Tibial nerve (tissue), 4 donors: ENCODE results near the gene SPG11. TPM values are rescaled to one million over a fixed set of nuclear protein-coding genes. Genes with fewer than 3 reads are reported as not detected.
"Not testable (repeated sequence)": the region's sequence is repeated elsewhere in the genome, so short reads cannot be mapped to it uniquely, and the experiment has no call there.

Experiments used
- DNase-seq, 2 donors: peaks; one replicate each; pipeline ENCODE4 v3.0.0-alpha.2; 2019; ENCODE audit warnings: low spot score in 2 of 2
- H3K27ac ChIP-seq, 4 donors: fragments of 200-600 bp; sonication (generic) in 3 of 4; one replicate each; pipeline ENCODE4 v1.5.1; 2017 to 2019; ENCODE audit warnings: mild to moderate bottlenecking in 1 of 4
- H3K27me3 ChIP-seq, 2 donors: fragments of 200-600 bp; sonication (generic) in 1 of 2; one replicate each; pipeline versions ENCODE4 v1.5.1 to v1.6.0; 2017 to 2019
- H3K36me3 ChIP-seq, 3 donors: fragments of 200-600 bp; sonication (generic); one replicate each; pipeline ENCODE4 v1.5.1; 2018 to 2019
- H3K4me1 ChIP-seq, 4 donors: fragments of 200-600 bp; sonication (generic) in 3 of 4; one replicate each; pipeline ENCODE4 v1.5.1; 2017 to 2019
- H3K4me3 ChIP-seq, 4 donors: fragments of 200-600 bp; sonication (generic) in 3 of 4; one replicate each; pipeline ENCODE4 v1.5.1; 2017 to 2019; ENCODE audit warnings: mild to moderate bottlenecking in 1 of 4, moderate library complexity in 1 of 4
- H3K9me3 ChIP-seq, 4 donors: fragments of 200-600 bp; sonication (generic) in 3 of 4; one replicate each; pipeline ENCODE4 v1.5.1; 2017 to 2019
- EP300 ChIP-seq, 2 donors: sonication (generic); formaldehyde crosslinking; IDR thresholded peaks; one replicate each; pipeline ENCODE4 v1.6.1; 2017; ENCODE audit warnings: antibody characterized with exemption in 2 of 2, mild to moderate bottlenecking in 1 of 2
- POLR2A ChIP-seq, 2 donors: fragments of 450-650 bp; IDR thresholded peaks; one replicate each; pipeline ENCODE4 v1.6.1; 2017; ENCODE audit warnings: antibody characterized with exemption in 2 of 2, mild to moderate bottlenecking in 2 of 2, moderate library complexity in 2 of 2
- WGBS, 2 donors: methylation state at CpG; one replicate each; pipeline ENCODE4 v1.1.5; 2018; 5-methylcytosine and 5-hydroxymethylcytosine counted together
- total RNA-seq, 4 donors: library from RNA; depleted of rRNA; stranded (reverse); fragments of >200 nt; gene quantifications; one replicate each; pipeline ENCODE4 v1.1.0, GENCODE V29; 2016
- TF ChIP-seq, protein P1 (sequence below), 5 experiments: fragments of 200-600 bp in 3 of 5; fragments of 450-650 bp in 2 of 5; sonication (generic) in 3 of 5; IDR thresholded peaks; one replicate each; pipeline ENCODE4 v1.5.1; 2016 to 2019; ENCODE audit warnings: antibody characterized with exemption in 5 of 5, mild to moderate bottlenecking in 3 of 5, moderate library complexity in 2 of 5

SPG11 gene
- total RNA-seq, 4 donors from 2014 or later, result 65.5 to 157 (median 96.2) TPM

DNA sequence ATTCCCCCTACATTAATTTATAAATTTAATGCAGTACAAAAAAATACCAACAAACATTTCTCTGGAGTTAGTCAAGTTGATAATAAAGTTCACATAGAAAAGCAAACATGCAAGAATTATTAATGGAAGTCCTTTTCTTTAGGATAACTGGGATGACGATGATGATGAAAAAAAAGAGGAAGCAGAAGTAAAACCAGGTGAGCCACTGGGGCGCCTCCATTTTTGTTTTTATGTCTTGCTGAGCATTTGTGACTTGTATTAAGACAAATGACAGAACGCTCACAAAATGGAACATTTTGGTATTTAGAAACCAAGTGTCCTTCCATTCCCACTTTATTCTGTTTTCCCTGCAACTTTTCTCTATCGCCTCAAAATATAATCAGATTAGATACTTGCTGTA lies 112.7 kb downstream of the SPG11 start:
- H3K9me3 ChIP-seq, result no peaks in the 10 kb centered on the region
- no peak overlapping the region for H3K27ac ChIP-seq
- no peaks in the 10 kb centered on the region for H3K27me3 ChIP-seq
- peaks cover 0 to 13% (median 4%) of the 10 kb centered on the region in 4 donors for H3K4me1 ChIP-seq
- no peak for DNase-seq
- 92 to 93% methylated on average over 4 of the region's 4 CpGs for WGBS, 2 donors
- no peak overlapping the region for H3K4me3 ChIP-seq
- H3K36me3 ChIP-seq, result peaks cover 0 to 62% (median 8%) of the 10 kb centered on the region in 3 donors
- TF ChIP-seq POLR2A (IDR thresholded peaks at IDR 0.05) (no peak), EP300 (IDR thresholded peaks at IDR 0.05) (no peak)
- TF ChIP-seq, protein P1, sequence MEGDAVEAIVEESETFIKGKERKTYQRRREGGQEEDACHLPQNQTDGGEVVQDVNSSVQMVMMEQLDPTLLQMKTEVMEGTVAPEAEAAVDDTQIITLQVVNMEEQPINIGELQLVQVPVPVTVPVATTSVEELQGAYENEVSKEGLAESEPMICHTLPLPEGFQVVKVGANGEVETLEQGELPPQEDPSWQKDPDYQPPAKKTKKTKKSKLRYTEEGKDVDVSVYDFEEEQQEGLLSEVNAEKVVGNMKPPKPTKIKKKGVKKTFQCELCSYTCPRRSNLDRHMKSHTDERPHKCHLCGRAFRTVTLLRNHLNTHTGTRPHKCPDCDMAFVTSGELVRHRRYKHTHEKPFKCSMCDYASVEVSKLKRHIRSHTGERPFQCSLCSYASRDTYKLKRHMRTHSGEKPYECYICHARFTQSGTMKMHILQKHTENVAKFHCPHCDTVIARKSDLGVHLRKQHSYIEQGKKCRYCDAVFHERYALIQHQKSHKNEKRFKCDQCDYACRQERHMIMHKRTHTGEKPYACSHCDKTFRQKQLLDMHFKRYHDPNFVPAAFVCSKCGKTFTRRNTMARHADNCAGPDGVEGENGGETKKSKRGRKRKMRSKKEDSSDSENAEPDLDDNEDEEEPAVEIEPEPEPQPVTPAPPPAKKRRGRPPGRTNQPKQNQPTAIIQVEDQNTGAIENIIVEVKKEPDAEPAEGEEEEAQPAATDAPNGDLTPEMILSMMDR (IDR thresholded peaks at IDR 0.05), result no peak

DNA sequence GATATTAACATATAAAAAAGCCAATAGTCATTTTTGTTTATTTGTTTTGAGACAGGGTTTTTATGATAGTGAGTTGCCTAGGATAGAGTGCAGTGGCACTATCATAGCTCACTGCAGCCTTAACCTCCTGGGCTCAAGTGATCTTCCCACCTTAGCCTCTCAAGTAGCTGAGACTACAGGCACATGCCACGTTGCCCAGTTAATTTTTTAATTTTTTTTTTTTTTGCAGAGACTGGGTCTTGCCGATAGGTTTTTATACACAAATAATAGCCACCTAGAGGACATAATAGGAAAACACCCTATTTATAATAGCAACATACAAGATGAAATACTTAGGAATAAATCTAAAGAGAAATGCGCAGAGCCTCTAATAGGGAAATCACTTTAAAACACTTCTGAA lies 113.2 kb downstream of the SPG11 start:
- Histone ChIP-seq H3K36me3 (peaks cover 0 to 57% (median 7%) of the 10 kb centered on the region in 3 donors), H3K27me3 (no peaks in the 10 kb centered on the region), H3K4me1 (peaks cover 0 to 17% (median 4%) of the 10 kb centered on the region in 4 donors), H3K27ac (no peak overlapping the region), H3K4me3 (no peak overlapping the region), H3K9me3 (no peaks in the 10 kb centered on the region)
- TF ChIP-seq, protein P1 (IDR thresholded peaks at IDR 0.05), result peak in 2 of 5 experiments; percentile 14 to 17
- no peak for TF ChIP-seq EP300 (IDR thresholded peaks at IDR 0.05)
- WGBS, 2 donors, result 32 to 33% methylated on average over 3 of the region's 3 CpGs
- DNase-seq, result no peak

DNA sequence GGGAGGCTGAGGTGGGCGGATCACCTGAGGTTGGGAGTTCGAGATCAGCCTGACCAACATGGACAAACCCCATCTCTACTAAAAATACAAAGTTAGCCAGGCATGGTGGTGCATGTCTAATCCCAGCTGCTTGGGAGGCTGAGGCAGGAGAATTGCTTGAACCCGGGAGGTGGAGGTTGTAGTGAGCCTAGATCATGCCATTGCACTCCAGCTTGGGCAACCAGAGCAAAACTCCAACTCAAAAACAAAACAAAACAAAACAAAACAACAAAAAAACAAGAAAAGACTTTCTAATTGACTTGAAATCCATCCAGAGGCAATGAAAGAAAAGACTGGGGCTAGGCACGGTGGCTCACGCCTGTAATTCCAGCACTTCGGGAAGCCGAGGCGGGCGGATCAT lies 114.3 kb downstream of the SPG11 start:
- peaks cover 0 to 46% (median 7%) of the 10 kb centered on the region in 3 donors for H3K36me3 ChIP-seq
- not testable (repeated sequence) for H3K27ac ChIP-seq, DNase-seq, H3K9me3 ChIP-seq, H3K27me3 ChIP-seq, H3K4me3 ChIP-seq
- H3K4me1 ChIP-seq, result peaks cover 0 to 23% (median 6%) of the 10 kb centered on the region in 4 donors
- 96 to 98% methylated on average over 9 of the region's 9 CpGs for WGBS, 2 donors

DNA sequence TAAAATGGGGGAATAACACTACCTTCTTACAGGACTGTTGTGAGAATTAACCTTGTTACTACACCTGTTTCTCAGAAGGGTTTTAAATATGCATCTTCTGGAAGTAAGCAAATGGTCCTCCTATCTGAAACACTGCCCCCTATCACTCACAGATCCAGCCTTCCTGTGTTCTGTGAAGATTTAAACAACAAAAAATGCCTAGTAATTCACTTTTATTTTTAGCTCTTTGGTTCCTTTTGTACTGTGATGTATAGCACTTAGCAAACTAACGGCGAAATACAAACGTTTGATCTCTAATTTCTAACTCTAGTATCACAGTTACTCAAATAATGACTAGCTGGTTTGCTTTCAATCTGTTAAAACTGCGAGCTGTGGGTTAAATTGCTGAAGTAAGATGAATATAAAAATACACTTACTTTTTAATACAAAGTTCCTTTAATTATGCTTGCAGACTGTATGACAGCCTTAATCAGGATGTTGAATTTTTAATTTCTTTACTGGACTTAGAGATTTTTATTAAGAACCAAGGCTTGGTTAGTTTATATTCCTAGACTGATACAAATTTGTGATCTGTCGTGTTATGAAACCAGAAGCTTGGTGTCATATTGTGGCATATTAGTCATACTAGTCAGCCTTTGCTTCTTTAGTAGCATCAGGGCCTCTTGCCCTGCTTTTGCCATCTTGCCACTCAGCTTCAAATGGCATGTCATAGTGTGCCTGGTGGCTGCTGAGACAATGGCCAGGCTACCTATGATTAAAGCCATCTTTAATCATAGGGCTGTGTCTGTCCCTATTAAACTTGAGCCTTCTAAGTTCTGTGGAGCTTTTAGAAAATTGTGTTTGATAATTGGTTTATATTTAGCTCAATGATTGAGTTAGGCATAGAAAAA lies 117.3 kb downstream of the SPG11 start:
- Histone ChIP-seq H3K4me3 (no peak overlapping the region), H3K27ac (peak overlapping the region in 1 of 4 donors; percentile 28), H3K9me3 (no peaks in the 10 kb centered on the region), H3K36me3 (peaks cover 0 to 16% (median 0%) of the 10 kb centered on the region in 3 donors), H3K27me3 (no peaks in the 10 kb centered on the region), H3K4me1 (peaks cover 0 to 46% (median 18%) of the 10 kb centered on the region in 4 donors)
- 39 to 46% methylated on average over 5 of the region's 5 CpGs for WGBS, 2 donors
- TF ChIP-seq, protein P1 (IDR thresholded peaks at IDR 0.05), result peak in 1 of 5 experiments; percentile 8
- TF ChIP-seq POLR2A (IDR thresholded peaks at IDR 0.05), result no peak
- DNase-seq, result no peak

DNA sequence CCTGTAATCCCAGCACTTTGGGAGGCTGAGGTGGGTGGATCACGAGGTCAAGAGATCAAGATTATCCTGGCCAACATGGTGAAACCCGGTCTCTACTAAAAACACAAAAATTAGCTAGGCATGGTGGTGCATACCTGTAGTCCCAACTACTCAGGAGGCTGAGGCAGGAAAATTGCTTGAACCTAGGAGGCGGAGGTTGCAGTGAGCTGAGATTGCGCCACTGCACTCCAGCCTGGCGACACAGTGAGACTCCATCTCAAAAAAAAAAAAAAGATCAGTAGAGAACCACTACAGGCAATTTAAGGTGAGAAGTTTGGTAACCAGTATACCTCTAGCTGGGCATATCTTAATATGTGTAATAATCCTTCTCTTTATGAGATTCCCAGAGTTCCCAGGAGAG lies 118.7 kb downstream of the SPG11 start:
- Histone ChIP-seq H3K36me3 (peaks cover 0 to 16% (median 0%) of the 10 kb centered on the region in 3 donors), H3K4me1 (peaks cover 0 to 55% (median 21%) of the 10 kb centered on the region in 4 donors)
- not testable (repeated sequence) for H3K9me3 ChIP-seq, H3K27me3 ChIP-seq, H3K4me3 ChIP-seq, H3K27ac ChIP-seq, DNase-seq
- WGBS, 2 donors, result 86 to 93% methylated on average over 5 of the region's 5 CpGs

DNA sequence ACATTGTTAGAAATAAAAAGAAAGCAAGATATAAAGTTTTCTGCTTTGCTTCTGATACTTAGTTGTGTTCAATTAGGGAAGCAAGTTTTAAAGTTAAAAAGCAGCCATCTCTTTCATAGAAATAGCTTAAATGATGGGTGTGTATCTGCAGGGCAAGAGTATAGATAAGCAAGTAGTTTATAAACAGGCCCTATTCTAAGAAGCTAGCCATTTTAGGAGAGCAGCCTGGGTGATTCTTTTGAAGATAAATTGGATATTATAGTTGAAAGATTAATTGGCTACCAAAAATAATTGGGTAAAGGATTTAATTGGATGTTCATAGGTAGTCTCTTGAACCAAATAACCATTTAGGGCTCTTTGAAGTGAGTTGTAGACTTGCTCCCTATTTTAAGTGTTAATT lies 120.9 kb downstream of the SPG11 start:
- Histone ChIP-seq H3K27ac (peak overlapping the region in 1 of 4 donors; percentile 33), H3K36me3 (peaks cover 0 to 7% (median 0%) of the 10 kb centered on the region in 3 donors), H3K9me3 (no peaks in the 10 kb centered on the region), H3K27me3 (no peaks in the 10 kb centered on the region), H3K4me3 (no peak overlapping the region), H3K4me1 (peaks cover 0 to 72% (median 34%) of the 10 kb centered on the region in 4 donors)
- no peak for TF ChIP-seq EP300 (IDR thresholded peaks at IDR 0.05)
- TF ChIP-seq, protein P1 (IDR thresholded peaks at IDR 0.05), result no peak
- no peak for TF ChIP-seq POLR2A (IDR thresholded peaks at IDR 0.05)
- no peak for DNase-seq
